NB4 (cell line): Measurements from ENCODE around the gene ZNF43.
"Not testable (repeated sequence)": the region's sequence is repeated elsewhere in the genome, so short reads cannot be mapped to it uniquely, and the experiment has no call there.

Source experiments
- DNase-seq: peaks from one replicate; pipeline ENCODE4 v3.0.0; 2010; ENCODE audit warnings: low read depth
- H3K4me3 ChIP-seq: one replicate; pipeline ENCODE4 v1.5.1; 2011; ENCODE audit warnings: mild to moderate bottlenecking, low read depth, low read length, moderate library complexity
- MYC ChIP-seq: IDR thresholded peaks from 2 replicates; pipeline ENCODE4 v1.6.1; 2011; ENCODE audit warnings: low read depth, low read length
- POLR2A ChIP-seq: IDR thresholded peaks from 2 replicates; pipeline ENCODE4 v1.6.1; 2011; ENCODE audit warnings: mild to moderate bottlenecking; ENCODE audit not compliant: insufficient read length; ENCODE audit errors: extremely low read depth
- TF ChIP-seq, protein P1 (sequence below): IDR thresholded peaks from one replicate; pipeline ENCODE4 v1.5.1; 2012; ENCODE audit warnings: low read depth, low read length
- TF ChIP-seq, protein P2 (sequence below): IDR thresholded peaks from 2 replicates; pipeline ENCODE4 v1.6.1; 2011; ENCODE audit warnings: low read depth, low read length

Gene ZNF43

DNA sequence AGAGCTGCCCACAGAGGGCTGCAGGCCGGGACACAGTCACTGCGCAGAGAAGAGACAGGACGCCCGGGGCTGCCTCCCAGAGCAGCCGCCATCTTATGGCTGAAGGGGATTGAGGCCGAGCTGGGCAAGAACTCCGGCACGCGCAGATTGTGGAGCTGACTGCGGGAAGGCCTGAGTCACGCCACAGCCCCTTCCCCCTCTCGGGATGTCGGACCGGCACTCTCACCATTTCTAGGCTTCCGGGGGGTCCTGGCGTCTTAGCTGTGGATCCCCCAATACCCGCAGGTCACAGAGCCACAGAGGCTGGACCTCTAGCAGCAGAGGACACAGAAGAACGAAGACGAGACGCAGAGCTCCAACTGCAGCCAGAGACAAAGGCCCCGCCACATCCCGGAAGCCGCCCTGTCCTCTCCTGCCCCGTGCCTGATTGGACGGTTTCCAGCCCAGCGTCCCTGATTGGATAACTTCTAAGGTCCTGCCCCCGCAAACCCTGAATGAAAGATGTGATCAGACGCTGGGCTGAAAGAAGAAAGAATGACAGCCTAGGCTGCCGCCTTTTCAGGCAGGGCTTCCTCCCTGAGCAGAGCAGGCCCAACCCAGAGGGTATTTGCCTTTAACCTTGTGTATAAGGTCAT is at the start of gene ZNF43:
TSS of gene ZNF43 (minus strand) at position 373 of the 635 bp plus-strand sequence. CDS start at position 229, 144 bp downstream.
- TF ChIP-seq, protein P1, sequence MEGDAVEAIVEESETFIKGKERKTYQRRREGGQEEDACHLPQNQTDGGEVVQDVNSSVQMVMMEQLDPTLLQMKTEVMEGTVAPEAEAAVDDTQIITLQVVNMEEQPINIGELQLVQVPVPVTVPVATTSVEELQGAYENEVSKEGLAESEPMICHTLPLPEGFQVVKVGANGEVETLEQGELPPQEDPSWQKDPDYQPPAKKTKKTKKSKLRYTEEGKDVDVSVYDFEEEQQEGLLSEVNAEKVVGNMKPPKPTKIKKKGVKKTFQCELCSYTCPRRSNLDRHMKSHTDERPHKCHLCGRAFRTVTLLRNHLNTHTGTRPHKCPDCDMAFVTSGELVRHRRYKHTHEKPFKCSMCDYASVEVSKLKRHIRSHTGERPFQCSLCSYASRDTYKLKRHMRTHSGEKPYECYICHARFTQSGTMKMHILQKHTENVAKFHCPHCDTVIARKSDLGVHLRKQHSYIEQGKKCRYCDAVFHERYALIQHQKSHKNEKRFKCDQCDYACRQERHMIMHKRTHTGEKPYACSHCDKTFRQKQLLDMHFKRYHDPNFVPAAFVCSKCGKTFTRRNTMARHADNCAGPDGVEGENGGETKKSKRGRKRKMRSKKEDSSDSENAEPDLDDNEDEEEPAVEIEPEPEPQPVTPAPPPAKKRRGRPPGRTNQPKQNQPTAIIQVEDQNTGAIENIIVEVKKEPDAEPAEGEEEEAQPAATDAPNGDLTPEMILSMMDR = no peak
- TF ChIP-seq, protein P2, sequence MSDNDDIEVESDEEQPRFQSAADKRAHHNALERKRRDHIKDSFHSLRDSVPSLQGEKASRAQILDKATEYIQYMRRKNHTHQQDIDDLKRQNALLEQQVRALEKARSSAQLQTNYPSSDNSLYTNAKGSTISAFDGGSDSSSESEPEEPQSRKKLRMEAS = no peak
- TF ChIP-seq POLR2A (peak; percentile 71), MYC (peak; percentile 57)
- peak within 1 kb of the TSS; percentile 71 for H3K4me3 ChIP-seq
- DNase-seq = peak; percentile 92

DNA sequence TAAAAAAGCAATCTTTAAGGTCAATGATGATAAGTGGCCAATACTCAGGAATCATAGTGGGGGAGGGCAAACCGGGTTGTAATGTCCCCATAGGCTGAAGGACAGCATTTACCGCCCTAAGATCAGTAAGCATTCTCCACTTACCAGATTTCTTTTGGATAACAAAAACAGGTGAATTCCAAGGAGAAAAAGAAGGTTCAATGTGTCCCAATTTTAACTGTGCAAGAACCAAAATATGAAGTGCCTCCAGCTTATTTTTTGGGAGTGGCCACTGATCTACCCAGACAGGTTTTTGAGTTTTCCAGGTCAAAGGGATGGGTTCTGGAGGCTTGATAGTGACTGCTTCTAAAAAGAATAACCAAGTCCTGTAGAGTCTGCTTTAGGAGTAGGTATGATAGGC is 49.5 kb upstream of the ZNF43 start:
- H3K4me3 ChIP-seq, DNase-seq: not testable (repeated sequence)

DNA sequence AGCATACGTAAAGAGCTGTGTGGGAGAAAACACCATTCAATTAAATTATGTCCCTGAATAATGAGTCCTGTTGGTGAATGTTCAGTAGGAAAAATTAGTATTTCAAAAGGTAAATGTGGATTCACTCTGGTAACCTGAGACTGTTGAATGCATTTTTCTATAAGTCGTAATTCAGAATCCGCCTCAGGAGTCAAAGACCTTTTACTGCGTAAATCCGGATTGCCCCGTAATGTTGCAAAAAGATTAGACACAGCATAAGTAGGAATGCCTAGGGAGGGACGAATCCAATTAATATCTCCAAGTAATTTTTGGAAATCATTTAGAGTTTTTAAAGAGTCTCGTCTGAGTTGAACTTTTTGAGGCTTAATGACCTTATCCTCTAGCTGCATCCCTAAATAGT is 48.8 kb upstream of the ZNF43 start:
- not testable (repeated sequence) for DNase-seq, H3K4me3 ChIP-seq

DNA sequence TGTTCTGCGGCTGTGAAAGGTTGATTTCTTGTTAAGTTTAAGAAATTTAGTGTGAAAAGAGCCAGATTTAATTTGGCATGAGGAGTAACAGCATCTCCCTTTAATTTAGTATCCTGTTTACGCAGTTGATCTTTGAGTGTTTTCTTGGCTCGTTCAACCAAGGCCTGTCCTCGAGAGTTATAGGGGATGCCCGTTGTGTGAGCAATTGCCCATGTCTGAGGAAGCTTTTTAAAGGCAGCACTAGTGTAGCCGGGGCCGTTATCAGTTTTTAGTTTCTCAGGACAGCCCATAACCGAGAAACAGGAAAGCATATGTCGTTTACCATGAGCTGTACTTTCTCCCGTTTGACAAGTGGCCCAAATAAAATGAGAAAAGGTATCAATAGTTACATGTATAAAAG is 47.5 kb upstream of the ZNF43 start:
- no peak for DNase-seq
- TF ChIP-seq POLR2A = no peak
- TF ChIP-seq MYC = no peak
- TF ChIP-seq, protein P2 = no peak
- TF ChIP-seq, protein P1 = no peak
- no peak overlapping the region for H3K4me3 ChIP-seq

DNA sequence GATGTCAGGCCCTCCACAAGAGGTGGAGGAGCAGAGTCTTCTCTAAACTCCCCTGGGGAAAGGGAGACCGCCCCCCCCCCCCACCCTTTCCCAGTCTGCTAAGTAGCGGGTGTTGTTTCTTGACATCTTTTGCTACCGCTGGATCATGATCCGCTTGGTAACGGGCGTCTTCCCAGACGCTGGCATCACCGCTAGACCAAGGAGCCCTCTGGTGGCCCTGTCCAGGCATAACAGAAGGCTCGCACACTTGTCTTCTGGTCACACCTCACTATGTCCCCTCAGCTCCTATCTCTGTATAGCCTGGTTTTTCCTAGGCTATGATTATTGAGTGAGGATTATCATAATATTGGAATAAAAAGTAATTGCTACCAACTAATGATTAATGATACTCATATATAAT is 44.8 kb upstream of the ZNF43 start:
- H3K4me3 ChIP-seq = not testable (repeated sequence)
- DNase-seq = peak; percentile 10

DNA sequence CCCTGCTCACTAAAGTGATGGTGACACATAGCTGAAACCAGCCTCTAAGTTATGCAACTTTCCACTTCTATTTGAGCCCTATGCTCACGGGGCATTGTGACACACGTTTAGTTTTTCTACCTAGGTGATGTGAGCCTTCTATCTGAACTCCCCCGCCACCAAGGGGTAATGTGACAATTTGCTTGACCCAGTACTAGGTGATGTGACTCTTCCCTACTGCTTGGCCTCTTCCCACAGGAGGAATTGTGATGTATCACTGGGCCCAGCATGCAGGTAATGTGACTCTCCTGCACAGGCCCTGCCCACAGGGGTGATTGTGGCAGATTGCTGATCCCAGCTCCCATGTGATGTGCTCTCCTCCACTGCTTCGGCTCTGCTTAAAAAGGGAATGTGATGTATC is 42.7 kb upstream of the ZNF43 start:
- TF ChIP-seq, protein P2 = no peak
- TF ChIP-seq, protein P1 = no peak
- TF ChIP-seq MYC (no peak), POLR2A (no peak)
- peak; percentile 5 for DNase-seq

DNA sequence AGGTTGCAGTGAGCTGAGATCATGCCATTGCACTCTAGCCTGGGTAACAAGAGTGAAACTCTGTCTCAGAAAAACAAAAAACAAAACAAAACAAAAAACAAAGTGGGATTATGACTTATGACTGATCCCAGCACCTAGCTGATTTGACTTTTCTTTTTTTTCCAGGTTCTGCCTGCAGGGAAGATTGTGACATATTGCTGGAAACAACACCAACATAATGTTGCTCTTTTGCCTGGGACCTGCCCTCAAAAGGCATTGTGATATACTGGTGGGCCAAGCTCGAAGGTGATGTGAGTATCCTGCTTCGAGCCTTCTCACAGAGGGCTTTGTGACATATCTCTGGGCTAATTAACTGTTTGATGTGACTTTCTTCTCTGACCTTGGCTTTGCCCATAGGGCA is 42.0 kb upstream of the ZNF43 start:
- TF ChIP-seq, protein P2 = no peak
- no peak for TF ChIP-seq POLR2A
- no peak for TF ChIP-seq MYC
- TF ChIP-seq, protein P1 = no peak
- no peak for DNase-seq
- no peak overlapping the region for H3K4me3 ChIP-seq

More for the DNA sequence above, 42.7 kb upstream of the ZNF43 start:
- no peak overlapping the region for H3K4me3 ChIP-seq

DNA sequence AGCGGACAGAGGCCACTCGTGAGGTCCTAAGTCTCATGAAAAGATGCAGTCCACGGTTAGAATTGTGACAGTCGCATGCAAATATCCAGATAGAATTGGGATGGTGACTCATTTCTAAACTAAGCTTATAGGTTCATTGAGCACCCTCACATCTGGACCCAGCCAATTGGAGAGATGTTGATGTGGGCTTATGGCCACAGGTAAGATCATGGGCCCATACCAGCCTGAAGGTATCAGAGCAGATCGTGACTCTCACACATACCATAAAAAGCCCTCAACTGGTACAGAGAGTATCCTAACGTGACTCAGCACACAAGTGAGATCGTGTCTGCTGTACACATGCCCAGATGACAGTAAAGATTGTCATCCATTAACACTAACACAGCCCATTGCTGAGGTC is 40.6 kb upstream of the ZNF43 start:
- not testable (repeated sequence) for DNase-seq, H3K4me3 ChIP-seq
